ENCODE results near the gene ENPP6.
"Not testable (repeated sequence)": the region's sequence is repeated elsewhere in the genome, so short reads cannot be mapped to it uniquely, and the experiment has no call there.

Gene ENPP6

DNA sequence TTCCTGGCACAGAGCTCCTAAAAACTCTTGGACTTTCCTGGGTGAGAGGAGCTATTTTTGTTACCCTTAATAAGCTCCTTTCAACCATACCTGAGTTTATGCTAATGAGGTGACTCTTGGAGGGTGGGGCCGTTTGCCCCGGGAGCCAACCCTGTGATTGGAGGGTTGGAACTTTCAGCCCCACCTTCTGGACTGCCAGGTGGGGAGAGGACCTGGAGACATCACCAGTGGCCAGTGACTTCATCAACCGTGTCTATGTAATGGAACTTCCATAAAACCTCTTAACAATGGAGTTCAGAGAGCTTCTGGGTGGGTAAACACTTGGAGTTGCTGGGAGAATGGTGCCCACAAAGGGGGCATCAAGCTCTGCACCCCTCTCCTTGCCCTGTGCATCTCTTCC lies 17.9 kb upstream of the ENPP6 start:
- no peak for DNase-seq (ENCODE audit: low read depth in 2 of 2)

GRCh38 chr4:184234155-184234554 lies 16.5 kb upstream of the ENPP6 start:
- no peak for DNase-seq (ENCODE audit: low read depth in 2 of 2)

GRCh38 chr4:184232975-184233374 lies 15.3 kb upstream of the ENPP6 start:
- no peak for DNase-seq (ENCODE audit: low read depth in 2 of 2)

DNA sequence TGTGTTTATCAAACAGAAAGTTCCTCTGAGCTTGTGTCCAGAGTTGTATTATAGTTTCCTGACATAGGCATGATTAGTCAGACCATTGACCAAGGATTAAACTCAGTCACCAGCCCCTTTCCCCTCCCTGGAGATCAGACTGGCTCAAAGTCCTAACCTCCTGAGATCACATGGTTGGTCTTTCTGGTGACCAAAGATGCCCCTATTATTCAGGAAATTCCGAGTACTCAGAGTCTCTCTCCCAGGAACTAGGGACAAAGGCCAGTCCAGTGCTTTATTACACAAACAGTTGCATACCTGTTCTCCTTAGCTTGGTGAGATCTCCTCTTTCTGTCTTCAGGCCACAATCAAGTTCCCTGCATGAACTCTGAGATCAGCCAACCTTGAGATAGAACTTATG lies 14.5 kb upstream of the ENPP6 start:
- no peak for DNase-seq (ENCODE audit: low read depth in 2 of 2)

DNA sequence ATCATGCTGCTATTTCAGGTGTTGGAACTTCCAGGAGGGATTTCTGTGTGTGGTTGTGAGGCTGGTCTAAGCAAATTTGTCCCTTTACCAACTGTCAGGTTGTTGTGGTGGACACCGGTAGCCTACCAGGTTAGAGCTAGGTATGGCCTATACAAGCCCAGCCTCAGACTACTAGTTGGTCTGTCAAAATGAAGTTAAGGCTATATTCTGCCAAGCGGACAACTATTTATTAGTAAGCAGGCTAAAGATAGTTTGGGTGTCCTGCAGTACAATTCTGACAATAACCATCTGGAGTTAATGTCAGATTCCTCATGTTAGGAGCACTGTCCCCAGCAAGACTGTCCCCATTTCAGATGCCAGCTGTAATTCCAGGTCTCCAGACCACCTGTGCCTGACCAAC lies 13.9 kb upstream of the ENPP6 start:
- DNase-seq (ENCODE audit: low read depth in 2 of 2), result no peak

GRCh38 chr4:184228056-184228705 lies 10.5 kb upstream of the ENPP6 start:
- DNase-seq (ENCODE audit: low read depth in 2 of 2), result no peak

- DNase-seq (ENCODE audit: low read depth in 2 of 2), result no peak
These were observed 1.2 kb downstream of the ENPP6 start for GRCh38 chr4:184216515-184216914.

- no peak for DNase-seq (ENCODE audit: low read depth in 2 of 2)
These were observed 1.9 kb downstream of the ENPP6 start for GRCh38 chr4:184215709-184216328.

- DNase-seq (ENCODE audit: low read depth in 2 of 2), result no peak
These were observed 2.7 kb downstream of the ENPP6 start for GRCh38 chr4:184214931-184215330.

GRCh38 chr4:184207734-184208607 lies 9.7 kb downstream of the ENPP6 start:
- DNase-seq (ENCODE audit: low read depth in 2 of 2), result not testable (repeated sequence)

- DNase-seq (ENCODE audit: low read depth in 2 of 2), result no peak
These were observed 12.4 kb downstream of the ENPP6 start for GRCh38 chr4:184205243-184205642.

DNA sequence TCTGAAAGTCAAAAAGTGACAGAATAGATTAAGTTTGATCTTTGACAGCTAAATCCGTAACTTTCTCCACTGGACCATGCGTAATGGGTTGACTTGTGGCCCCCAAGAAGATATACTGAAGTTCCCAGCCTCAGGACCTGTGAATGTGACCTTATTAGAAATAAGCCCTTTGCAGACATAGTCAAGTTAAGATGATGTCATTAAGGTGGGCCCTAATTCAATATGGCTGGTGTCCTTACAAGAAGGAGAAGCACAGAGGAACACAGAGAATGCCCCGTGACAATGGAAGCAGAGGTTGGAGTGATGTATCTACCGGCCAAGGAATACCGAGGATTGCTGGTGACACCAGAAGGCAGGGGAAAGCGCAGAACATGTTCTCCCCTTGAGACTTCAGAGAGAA lies 14.4 kb downstream of the ENPP6 start:
- DNase-seq (ENCODE audit: low read depth in 2 of 2), result no peak

DNA sequence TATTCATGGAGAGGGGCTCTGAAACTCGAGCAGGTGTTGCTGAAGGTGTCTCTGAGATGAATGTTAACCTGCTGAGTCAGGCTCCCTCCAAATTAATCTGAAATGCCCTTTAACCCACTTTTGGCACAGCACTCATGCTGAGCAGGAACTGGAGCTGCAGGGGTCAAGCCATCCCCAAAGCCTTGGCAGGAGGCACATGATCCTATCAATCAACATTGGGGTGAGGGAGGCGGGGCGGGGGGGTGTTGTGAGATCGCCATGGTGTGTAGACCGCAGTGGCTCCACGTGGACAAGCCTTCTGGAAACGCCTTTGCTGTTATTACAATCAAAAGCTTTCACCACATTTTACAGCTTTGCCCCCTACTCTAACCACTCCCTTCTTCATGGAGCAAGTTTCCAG lies 16.5 kb downstream of the ENPP6 start:
- DNase-seq (ENCODE audit: low read depth in 2 of 2), result no peak

GRCh38 chr4:184200296-184200695 lies 17.4 kb downstream of the ENPP6 start:
- no peak for DNase-seq (ENCODE audit: low read depth in 2 of 2)

GRCh38 chr4:184199780-184200179 lies 17.9 kb downstream of the ENPP6 start:
- no peak for DNase-seq (ENCODE audit: low read depth in 2 of 2)

- DNase-seq (ENCODE audit: low read depth in 2 of 2), result no peak
These were observed 19.5 kb downstream of the ENPP6 start for GRCh38 chr4:184198190-184198589.

GRCh38 chr4:184197536-184198082 lies 20.1 kb downstream of the ENPP6 start:
- no peak for DNase-seq (ENCODE audit: low read depth in 2 of 2)

DNA sequence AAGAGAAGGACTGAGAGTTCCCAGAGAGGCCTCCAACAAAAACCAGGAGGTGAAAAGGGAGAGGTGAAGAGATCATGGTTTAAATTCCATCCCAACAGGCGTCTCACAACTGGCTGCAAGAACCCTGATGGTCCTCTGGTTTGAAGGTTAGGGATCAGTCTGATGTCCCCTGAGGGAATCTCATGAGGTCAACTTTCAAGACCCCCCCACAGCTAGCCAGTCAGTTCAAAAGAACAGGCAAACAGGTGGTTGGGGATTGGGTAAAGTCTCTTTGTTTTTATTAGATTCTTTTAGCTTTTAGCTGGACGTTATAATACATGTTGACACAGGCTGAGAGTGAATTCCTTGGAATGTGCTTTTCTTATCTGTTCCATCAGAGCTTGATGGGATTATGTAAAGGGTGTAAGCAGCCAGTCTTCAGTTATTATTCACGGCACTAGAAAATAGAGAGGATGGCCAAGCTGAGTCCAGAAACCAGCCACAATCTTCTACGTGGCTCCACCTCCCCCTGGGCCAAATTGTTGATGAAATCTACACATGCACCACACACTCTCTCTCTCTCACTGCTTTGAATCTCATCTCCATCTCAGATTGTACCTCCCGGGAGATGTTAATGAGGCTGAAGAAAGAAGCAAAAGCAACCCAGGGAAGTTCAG lies 20.8 kb downstream of the ENPP6 start:
- DNase-seq (ENCODE audit: low read depth in 2 of 2), result no peak

DNA sequence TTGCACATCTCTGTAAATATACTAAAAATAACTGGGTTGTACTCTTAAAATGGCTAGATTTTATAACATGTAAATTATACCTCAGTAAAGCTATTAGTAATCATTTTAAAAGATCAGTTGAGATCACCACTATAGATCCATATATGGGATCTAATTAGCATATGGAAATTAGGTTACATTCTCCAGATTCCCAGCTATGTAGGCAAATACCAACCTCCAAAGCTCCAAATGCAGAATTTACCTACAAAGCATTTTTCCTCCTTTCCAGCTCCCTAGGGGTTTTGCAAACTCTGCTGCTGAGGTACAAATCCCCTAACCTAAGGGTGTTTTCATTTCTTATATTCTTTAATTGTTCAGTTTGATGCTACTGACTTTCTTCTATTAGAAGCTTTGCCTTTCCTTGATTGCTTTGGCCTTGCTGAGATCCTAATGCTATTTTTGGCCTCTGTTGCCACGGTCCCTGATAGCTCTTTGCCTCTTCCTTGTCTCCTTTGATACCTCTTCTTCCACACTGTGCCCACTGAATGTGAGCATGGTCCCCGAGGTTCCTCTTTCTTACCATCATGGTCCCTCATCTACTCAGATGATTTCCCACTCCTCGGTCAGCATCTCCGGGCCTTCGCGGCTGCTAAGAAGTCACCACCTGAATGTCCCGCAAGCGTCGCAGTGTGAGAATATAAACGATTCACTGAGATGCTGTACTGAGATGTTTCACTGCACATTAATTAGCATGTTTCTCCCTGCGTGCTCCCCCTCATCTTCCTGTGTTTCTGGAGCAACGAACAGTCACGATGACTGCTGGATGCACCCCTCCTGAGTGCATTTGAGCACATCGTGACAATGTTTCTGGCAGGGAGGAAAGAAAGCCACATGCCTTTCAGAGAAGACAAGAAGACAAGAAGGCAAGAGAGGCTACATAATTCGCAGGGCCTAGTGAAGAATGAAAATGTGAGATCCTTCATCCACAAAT lies 23.8 kb downstream of the ENPP6 start:
- no peak for DNase-seq (ENCODE audit: low read depth in 2 of 2)

DNA sequence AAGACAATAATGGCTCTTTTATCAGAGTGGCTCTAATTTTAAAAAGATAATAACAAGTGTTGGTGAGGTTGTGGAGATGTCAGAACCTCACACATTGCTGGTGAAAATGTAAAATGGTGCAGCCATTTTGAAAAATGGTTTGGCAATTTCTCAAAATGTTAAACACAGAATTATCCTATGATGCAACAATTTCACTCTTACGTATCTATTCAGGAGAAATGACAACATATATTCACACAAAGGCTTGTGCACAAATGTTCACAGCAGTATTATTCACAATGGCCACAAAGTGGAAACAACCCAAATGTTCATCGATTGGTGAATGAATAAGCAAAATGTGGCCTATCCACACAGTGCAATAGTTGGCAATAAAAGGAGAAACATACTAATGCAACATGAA lies 24.7 kb downstream of the ENPP6 start:
- no peak for DNase-seq (ENCODE audit: low read depth in 2 of 2)

DNA sequence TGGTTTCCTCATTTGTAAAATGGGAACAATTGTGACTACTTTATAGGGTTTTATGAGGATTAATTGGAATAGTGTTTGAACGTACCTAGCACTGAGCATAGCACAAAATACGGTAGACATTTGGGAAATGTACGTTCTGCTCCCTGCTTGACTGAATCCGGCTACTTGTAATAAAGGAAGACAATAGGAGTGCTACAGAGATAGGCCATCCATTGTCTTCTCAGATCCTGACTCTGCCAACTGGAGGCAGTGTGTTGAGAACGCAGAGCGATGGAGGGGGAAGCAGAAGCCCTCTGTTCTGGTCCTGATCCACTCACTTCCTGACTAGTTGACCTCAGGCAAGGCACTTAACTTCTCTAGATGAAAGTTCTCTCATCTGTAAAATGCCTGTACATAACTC lies 26.4 kb downstream of the ENPP6 start:
- DNase-seq (ENCODE audit: low read depth in 2 of 2), result no peak
